ENCODE data around the gene OLFML2A.

OLFML2A gene

DNA sequence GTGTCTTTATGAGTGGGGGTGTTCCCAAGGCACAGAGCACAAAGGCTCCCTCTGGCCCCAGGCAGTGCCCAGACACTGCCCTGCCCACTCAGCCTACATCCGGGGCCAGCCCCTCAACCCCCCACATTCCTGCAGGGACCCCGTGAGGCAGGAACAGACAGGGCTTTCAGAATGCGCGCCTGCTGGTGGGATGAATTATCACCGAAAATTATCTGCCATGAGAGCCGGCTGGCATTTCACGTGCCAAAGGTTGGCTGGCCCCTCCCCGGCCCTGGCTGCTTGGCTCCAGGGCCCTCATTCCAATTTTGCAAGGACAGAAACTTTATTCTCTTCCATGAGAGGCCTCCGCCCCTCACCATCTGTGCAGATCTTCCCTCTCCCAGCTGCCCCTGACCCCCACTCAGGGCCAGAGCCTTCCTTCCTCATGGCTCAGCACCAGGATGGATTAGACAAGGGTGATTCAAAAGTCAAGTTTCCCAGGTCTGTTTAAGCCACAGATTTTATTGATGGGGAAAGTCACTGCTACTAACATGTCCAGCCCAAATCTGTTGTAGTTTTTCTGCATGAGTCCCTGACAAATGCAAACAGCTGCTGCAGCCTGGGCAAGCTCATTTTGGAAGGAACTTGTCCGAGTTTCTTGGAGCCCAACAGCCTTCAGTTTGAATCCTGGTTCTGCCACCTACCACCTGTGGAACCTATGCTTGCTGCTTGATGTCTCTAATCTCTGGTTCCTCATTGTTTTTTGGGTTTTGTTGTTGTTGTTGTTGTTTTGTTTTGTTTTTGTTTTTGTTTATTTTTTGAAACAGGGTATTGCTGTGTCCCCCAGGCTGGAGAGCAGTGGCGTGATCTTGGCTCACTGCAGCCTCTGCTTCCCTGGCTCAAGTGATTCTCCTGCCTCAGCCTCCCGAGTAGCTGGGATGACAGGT, 44.0 kb downstream of the OLFML2A start:
- DNase-seq (ENCODE audit: extremely low spot score) = no peak
- ChIA-PET POLR2A (no interaction called here), CTCF (interaction anchor here (0.6 to 1.3 kb wide), 2 partner anchors 12 to 50 kb away, joined by 3 read pairs; partner anchors contain the start of gene NR6A1)
- no peak for TF ChIP-seq CTCF (IDR thresholded peaks at IDR 0.05; ENCODE audit: control extremely low read depth, extremely low read depth, low read depth, missing control alignments)

DNA sequence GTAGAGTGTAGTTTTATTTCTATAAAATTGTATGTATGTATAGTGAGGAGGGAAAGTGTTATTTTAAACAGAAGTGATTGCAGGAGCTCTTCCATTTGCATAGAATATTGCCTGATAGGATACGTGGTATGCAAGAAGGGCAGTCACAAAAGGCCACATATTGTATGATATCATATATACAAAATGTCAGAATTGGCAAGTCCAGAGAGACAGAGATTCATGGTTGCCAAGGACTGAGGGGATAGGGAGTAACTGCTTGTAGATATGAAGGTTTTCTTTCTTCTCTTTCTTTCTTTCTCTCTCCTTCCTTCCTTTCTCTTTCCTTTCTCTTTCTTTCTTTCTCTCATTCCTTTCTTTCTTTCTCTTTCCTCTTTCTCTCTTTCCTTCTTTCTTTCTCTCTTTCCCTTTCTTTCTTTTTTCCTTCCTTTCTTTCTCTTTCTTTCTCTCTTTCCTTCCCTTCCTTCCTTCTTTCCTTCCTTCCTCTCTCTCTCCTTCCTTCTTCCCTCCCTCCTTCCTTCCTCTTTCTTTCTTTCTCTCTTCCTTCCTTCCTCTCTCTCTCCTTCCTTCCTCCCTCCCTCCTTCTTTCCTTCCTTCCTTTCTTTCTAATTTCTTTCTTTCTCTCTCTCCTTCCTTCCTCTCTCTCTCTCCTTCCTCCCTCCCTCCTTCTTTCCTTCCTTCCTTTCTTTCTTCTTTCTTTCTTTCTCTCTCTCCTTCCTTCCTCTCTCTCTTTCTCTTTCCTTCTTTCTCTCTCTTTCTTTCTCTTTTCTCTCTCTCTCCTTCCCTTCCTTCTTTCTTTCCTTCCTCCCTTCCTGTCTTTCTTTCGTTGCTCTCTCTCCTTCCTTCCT, 51.8 kb downstream of the OLFML2A start:
- CTCF ChIA-PET = interaction anchor here (0.7 to 8.0 kb wide), 7 partner anchors 10 to 111 kb away, joined by 3 to 70 read pairs (median 3); partner anchors contain the start of gene WDR38
- no peak for TF ChIP-seq CTCF (IDR thresholded peaks at IDR 0.05; ENCODE audit: control extremely low read depth, extremely low read depth, low read depth, missing control alignments)
- POLR2A ChIA-PET = interaction anchor here (0.5 kb wide), 1 partner anchor 26 kb away, joined by 3 read pairs; no protein-coding TSS in a partner anchor
- no peak for DNase-seq (ENCODE audit: extremely low spot score)

- ChIA-PET POLR2A (no interaction called here), CTCF (interaction anchor here (0.9 to 8.0 kb wide), 9 partner anchors 11 to 111 kb away, joined by 3 to 70 read pairs (median 4); partner anchors contain the start of gene WDR38)
- TF ChIP-seq CTCF (IDR thresholded peaks at IDR 0.05; ENCODE audit: control extremely low read depth, extremely low read depth, low read depth, missing control alignments) = no peak
- DNase-seq (ENCODE audit: extremely low spot score) = no peak
These were observed 52.4 kb downstream of the OLFML2A start for GRCh38 chr9:124829334-124829669.

GRCh38 chr9:124830593-124830992, 53.7 kb downstream of the OLFML2A start:
- ChIA-PET CTCF (interaction anchor here (0.9 to 8.0 kb wide), 5 partner anchors 11 to 59 kb away, joined by 4 to 70 read pairs (median 9); partner anchors contain the start of gene WDR38), POLR2A (no interaction called here)
- TF ChIP-seq CTCF (IDR thresholded peaks at IDR 0.05; ENCODE audit: control extremely low read depth, extremely low read depth, low read depth, missing control alignments) = no peak
- no peak for DNase-seq (ENCODE audit: extremely low spot score)

DNA sequence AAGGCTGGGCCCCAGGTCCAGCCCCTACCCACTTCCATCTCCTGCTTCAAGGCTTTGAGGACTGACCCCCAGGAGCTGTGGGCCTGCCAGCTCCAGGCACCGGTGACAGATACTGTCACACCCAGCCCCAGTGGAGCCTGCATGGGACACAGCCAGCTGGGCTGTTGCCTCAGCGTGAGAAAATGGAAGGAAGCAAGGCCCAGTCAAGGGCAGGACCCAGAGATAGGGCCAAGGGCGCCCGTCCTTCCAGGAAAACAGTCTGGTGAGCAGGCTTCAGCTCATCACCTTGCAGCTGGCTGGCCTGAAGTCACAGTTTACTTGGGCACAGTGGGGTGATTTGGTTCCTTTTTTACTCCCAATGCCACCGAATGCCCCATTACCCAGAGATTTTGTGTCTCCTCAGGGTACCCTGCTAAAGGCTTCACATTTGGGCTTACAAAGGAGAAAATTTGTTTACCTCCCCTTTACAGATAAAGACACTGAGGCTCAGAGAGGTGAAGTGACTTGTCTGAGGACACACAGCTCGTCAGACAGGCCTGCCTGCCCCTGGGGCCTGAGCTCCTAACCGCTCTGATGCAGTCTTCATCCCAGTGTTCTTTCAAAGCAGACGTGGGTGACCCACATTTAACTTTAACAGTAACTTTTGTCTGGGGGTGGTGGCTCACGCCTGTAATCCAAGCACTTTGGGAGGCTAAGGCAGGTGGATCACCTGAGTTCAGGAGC, 54.9 kb downstream of the OLFML2A start:
- CTCF ChIA-PET = interaction anchor here (0.9 to 8.0 kb wide), 12 partner anchors 9 to 60 kb away, joined by 3 to 70 read pairs (median 5); partner anchors contain the start of genes NR6A1 and WDR38
- POLR2A ChIA-PET = no interaction called here

More for the DNA sequence above, 54.9 kb downstream of the OLFML2A start:
- no peak for TF ChIP-seq CTCF (IDR thresholded peaks at IDR 0.05; ENCODE audit: control extremely low read depth, extremely low read depth, low read depth, missing control alignments)
- no peak for DNase-seq (ENCODE audit: extremely low spot score)

Measured in GM10248 (cell line).